ENCODE measurements around the gene H3-3A.

Gene H3-3A

GRCh38 chr1:226107471-226108460 lies 45.2 kb downstream of the H3-3A start:
- no peak overlapping the region for H3K27ac ChIP-seq (ENCODE audit: low read depth, low read length)
- no peak overlapping the region for H3K9ac ChIP-seq (ENCODE audit: low read length)
- no peaks in the 10 kb centered on the region for H3K36me3 ChIP-seq (ENCODE audit: insufficient read depth, low read length)
- no peaks in the 10 kb centered on the region for H3K27me3 ChIP-seq (ENCODE audit: control insufficient read depth in 1 of 2, insufficient read depth in 2 of 2, low read length in 2 of 2)
- peaks cover 14% of the 10 kb centered on the region for H3K4me1 ChIP-seq (ENCODE audit: insufficient read depth, low read length)
- no peaks in the 10 kb centered on the region for H3K9me3 ChIP-seq (ENCODE audit: low read length)
- H3K4me3 ChIP-seq (ENCODE audit: low read depth in 1 of 2, low read length in 2 of 2), result no peak overlapping the region

- H3K9me3 ChIP-seq (ENCODE audit: low read length), result no peaks in the 10 kb centered on the region
- H3K27ac ChIP-seq (ENCODE audit: low read depth, low read length), result peak overlapping the region; percentile 94
- H3K9ac ChIP-seq (ENCODE audit: low read length), result peak overlapping the region; percentile 88
- H3K4me1 ChIP-seq (ENCODE audit: insufficient read depth, low read length), result peaks cover 14% of the 10 kb centered on the region
- no peaks in the 10 kb centered on the region for H3K36me3 ChIP-seq (ENCODE audit: insufficient read depth, low read length)
- no peaks in the 10 kb centered on the region for H3K27me3 ChIP-seq (ENCODE audit: control insufficient read depth in 1 of 2, insufficient read depth in 2 of 2, low read length in 2 of 2)
- H3K4me3 ChIP-seq (ENCODE audit: low read depth in 1 of 2, low read length in 2 of 2), result peak overlapping the region; percentile 55 to 78
Measured at GRCh38 chr1:226108935-226109828, 46.7 kb downstream of the H3-3A start.

DNA sequence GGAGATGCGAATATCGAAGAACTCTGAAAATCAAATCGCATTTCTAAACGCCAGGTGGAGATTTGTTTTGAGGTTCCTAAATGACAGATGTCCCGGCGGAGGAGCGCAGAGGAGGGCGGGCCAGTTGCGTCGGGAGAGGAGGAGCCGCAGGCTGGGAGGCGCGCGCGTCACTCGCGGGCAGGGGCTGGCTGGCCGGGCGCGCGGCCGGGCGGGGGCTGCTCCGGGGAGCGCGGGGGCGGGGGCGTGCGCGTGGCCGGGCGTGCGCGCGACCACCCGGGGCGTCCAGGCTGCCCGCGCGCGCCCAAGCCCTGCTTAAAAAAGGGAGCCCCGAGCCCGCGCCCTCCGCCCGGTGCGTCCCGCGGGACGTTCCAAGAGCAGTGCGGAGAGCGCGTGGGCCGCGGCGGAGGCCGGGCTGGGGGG lies 47.3 kb downstream of the H3-3A start:
- Histone ChIP-seq H3K9me3 (ENCODE audit: low read length) (no peaks in the 10 kb centered on the region), H3K4me1 (ENCODE audit: insufficient read depth, low read length) (peaks cover 14% of the 10 kb centered on the region), H3K27me3 (ENCODE audit: control insufficient read depth in 1 of 2, insufficient read depth in 2 of 2, low read length in 2 of 2) (no peaks in the 10 kb centered on the region), H3K27ac (ENCODE audit: low read depth, low read length) (peak overlapping the region; percentile 94), H3K36me3 (ENCODE audit: insufficient read depth, low read length) (no peaks in the 10 kb centered on the region), H3K4me3 (ENCODE audit: low read depth in 1 of 2, low read length in 2 of 2) (peak overlapping the region; percentile 55 to 78), H3K9ac (ENCODE audit: low read length) (peak overlapping the region; percentile 88)

DNA sequence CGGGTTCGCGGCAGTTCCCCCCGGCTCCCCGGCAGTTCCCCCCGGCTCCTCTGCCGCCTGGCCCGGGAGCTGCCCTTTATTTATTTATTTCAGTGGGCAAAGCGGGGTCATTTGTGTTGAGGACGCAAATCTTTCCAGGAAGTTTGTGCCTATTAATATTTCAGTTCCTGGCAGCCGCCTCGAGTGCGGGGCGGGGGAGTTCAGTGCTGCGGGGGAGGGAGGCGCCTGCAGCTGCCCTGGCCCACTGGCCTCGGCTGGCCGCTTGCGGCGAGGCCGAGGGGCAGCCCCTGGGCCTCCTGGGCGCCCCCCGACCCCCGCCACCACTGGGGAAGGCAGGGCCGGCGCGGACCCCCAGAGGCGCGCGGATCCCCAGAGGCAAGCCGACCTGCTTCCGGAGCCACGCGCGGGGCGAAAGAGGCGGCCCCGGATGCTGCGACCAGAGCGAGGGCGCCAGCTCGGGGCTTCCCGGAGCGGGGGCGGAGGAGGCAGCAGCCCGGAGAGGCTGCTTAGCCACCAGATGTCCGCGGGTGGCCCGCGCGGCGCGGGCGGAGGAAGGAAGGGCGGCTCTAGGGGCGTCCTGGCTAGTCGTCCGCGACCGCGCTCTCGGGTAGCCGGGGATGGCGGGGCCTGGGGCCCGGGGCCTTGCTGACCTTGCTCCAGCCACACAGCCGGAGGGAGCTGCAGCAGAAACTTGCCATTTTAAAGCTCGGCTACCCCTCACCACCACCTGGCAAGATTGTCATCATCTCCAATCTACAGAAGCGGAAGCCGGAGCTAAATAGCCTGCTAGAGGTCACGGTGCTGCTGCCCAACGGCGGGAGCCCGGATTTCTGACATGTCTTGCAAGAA lies 48.0 kb downstream of the H3-3A start:
- peaks cover 14% of the 10 kb centered on the region for H3K4me1 ChIP-seq (ENCODE audit: insufficient read depth, low read length)
- H3K4me3 ChIP-seq (ENCODE audit: low read depth in 1 of 2, low read length in 2 of 2), result peak overlapping the region; percentile 43 to 58
- no peaks in the 10 kb centered on the region for H3K27me3 ChIP-seq (ENCODE audit: control insufficient read depth in 1 of 2, insufficient read depth in 2 of 2, low read length in 2 of 2)
- peak overlapping the region; percentile 83 for H3K27ac ChIP-seq (ENCODE audit: low read depth, low read length)
- H3K9me3 ChIP-seq (ENCODE audit: low read length), result no peaks in the 10 kb centered on the region
- no peaks in the 10 kb centered on the region for H3K36me3 ChIP-seq (ENCODE audit: insufficient read depth, low read length)
- H3K9ac ChIP-seq (ENCODE audit: low read length), result no peak overlapping the region

DNA sequence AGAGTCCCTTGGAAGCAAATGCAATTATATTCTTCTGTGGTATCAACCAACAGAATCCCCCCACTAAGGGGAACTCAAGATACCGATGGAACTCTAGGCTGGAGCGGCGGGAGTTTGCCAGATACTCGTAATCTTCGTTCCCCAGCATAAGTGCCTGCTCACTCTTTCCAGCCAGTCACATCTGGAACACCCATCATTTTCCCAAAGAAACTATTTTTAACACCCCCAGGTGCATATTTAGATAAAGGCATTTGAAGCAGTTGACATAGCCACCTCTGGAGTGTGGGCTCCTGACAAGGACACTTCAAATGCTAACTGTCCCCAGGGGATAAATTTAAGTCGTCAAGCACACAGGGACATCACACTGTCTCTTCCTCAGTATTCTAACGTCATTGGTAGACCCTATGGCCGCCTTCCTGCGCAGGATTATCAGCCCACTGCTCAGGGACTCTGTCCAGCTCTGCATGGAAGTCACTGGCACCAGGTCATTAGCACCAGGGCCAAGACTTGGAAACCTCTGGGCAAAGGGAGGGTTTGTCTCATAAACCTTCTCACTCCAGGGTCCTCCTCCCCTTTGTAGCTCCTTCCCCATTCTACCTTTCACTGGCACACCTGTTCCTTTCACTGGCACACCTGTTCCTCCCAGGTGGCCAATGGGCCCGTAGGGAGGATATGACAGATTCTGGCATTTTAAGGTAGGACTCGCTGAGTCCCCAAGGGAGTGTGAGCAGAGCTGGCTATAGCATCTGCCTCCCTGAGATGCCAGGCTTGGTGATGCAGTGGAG lies 48.8 kb downstream of the H3-3A start:
- Histone ChIP-seq H3K27me3 (ENCODE audit: control insufficient read depth in 1 of 2, insufficient read depth in 2 of 2, low read length in 2 of 2) (no peaks in the 10 kb centered on the region), H3K27ac (ENCODE audit: low read depth, low read length) (peak overlapping the region; percentile 83), H3K4me1 (ENCODE audit: insufficient read depth, low read length) (peaks cover 14% of the 10 kb centered on the region), H3K9ac (ENCODE audit: low read length) (no peak overlapping the region), H3K36me3 (ENCODE audit: insufficient read depth, low read length) (no peaks in the 10 kb centered on the region), H3K9me3 (ENCODE audit: low read length) (no peaks in the 10 kb centered on the region), H3K4me3 (ENCODE audit: low read depth in 1 of 2, low read length in 2 of 2) (peak overlapping the region; percentile 43 to 58)

- peaks cover 14% of the 10 kb centered on the region for H3K4me1 ChIP-seq (ENCODE audit: insufficient read depth, low read length)
- H3K36me3 ChIP-seq (ENCODE audit: insufficient read depth, low read length), result no peaks in the 10 kb centered on the region
- no peaks in the 10 kb centered on the region for H3K27me3 ChIP-seq (ENCODE audit: control insufficient read depth in 1 of 2, insufficient read depth in 2 of 2, low read length in 2 of 2)
- H3K4me3 ChIP-seq (ENCODE audit: low read depth in 1 of 2, low read length in 2 of 2), result no peak overlapping the region
- no peaks in the 10 kb centered on the region for H3K9me3 ChIP-seq (ENCODE audit: low read length)
- no peak overlapping the region for H3K9ac ChIP-seq (ENCODE audit: low read length)
- H3K27ac ChIP-seq (ENCODE audit: low read depth, low read length), result no peak overlapping the region
Measured at GRCh38 chr1:226111883-226112261, 49.4 kb downstream of the H3-3A start.

- Histone ChIP-seq H3K27me3 (ENCODE audit: control insufficient read depth in 1 of 2, insufficient read depth in 2 of 2, low read length in 2 of 2) (no peaks in the 10 kb centered on the region), H3K9ac (ENCODE audit: low read length) (no peak overlapping the region), H3K36me3 (ENCODE audit: insufficient read depth, low read length) (no peaks in the 10 kb centered on the region), H3K9me3 (ENCODE audit: low read length) (no peaks in the 10 kb centered on the region), H3K4me1 (ENCODE audit: insufficient read depth, low read length) (peaks cover 14% of the 10 kb centered on the region), H3K27ac (ENCODE audit: low read depth, low read length) (no peak overlapping the region), H3K4me3 (ENCODE audit: low read depth in 1 of 2, low read length in 2 of 2) (no peak overlapping the region)
Measured at GRCh38 chr1:226112626-226113025, 50.1 kb downstream of the H3-3A start.

- no peak overlapping the region for H3K9ac ChIP-seq (ENCODE audit: low read length)
- H3K36me3 ChIP-seq (ENCODE audit: insufficient read depth, low read length), result no peaks in the 10 kb centered on the region
- H3K27me3 ChIP-seq (ENCODE audit: control insufficient read depth in 1 of 2, insufficient read depth in 2 of 2, low read length in 2 of 2), result no peaks in the 10 kb centered on the region
- H3K27ac ChIP-seq (ENCODE audit: low read depth, low read length), result no peak overlapping the region
- H3K4me1 ChIP-seq (ENCODE audit: insufficient read depth, low read length), result peaks cover 3% of the 10 kb centered on the region
- H3K4me3 ChIP-seq (ENCODE audit: low read depth in 1 of 2, low read length in 2 of 2), result no peak overlapping the region
- H3K9me3 ChIP-seq (ENCODE audit: low read length), result no peaks in the 10 kb centered on the region
Measured at GRCh38 chr1:226116673-226117072, 54.2 kb downstream of the H3-3A start.

DNA sequence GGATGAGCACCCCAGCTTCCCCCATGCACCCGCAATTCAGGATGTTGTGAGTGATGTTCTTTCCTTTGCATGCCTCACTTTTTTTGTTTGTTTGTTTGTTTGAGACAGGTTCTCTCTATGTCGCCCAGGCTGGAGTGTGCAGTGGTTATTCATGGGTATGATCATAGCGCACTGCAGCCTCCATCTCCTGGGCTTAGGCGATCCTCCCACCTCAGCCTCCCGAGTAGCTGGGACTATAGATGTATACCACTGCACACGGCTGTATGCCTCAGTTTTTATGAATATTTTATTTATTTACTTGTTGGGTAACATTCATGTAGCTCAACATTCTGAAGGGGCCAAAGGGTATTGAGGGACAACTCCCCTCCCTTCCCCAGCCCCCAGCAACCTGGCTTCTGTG lies 54.8 kb downstream of the H3-3A start:
- Histone ChIP-seq H3K4me3 (ENCODE audit: low read depth in 1 of 2, low read length in 2 of 2) (no peak overlapping the region), H3K36me3 (ENCODE audit: insufficient read depth, low read length) (no peaks in the 10 kb centered on the region), H3K27ac (ENCODE audit: low read depth, low read length) (no peak overlapping the region), H3K9me3 (ENCODE audit: low read length) (no peaks in the 10 kb centered on the region), H3K4me1 (ENCODE audit: insufficient read depth, low read length) (no peaks in the 10 kb centered on the region), H3K9ac (ENCODE audit: low read length) (no peak overlapping the region), H3K27me3 (ENCODE audit: control insufficient read depth in 1 of 2, insufficient read depth in 2 of 2, low read length in 2 of 2) (no peaks in the 10 kb centered on the region)

DNA sequence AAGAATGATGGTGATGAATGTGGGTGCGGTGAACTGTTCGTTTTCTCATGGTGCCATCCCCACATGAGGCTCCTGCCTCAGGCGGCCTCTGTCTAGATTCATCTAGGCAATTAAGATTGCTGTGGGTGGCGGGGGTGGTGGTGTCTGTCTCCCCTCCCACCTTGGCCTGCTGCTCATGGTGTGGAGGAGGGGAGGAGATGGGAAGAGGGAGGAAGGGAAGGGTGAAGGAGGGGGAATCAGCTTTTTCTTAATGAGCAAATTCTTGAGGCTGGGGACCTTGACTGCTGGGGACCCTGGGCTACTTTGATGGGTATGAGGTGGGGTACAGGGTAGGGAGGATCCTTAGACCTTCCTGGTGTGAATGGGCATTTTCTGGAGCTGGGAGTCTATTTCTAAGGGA lies 55.8 kb downstream of the H3-3A start:
- Histone ChIP-seq H3K9me3 (ENCODE audit: low read length) (no peaks in the 10 kb centered on the region), H3K9ac (ENCODE audit: low read length) (no peak overlapping the region), H3K27ac (ENCODE audit: low read depth, low read length) (no peak overlapping the region), H3K4me3 (ENCODE audit: low read depth in 1 of 2, low read length in 2 of 2) (no peak overlapping the region), H3K4me1 (ENCODE audit: insufficient read depth, low read length) (peaks cover 3% of the 10 kb centered on the region), H3K36me3 (ENCODE audit: insufficient read depth, low read length) (no peaks in the 10 kb centered on the region), H3K27me3 (ENCODE audit: control insufficient read depth in 1 of 2, insufficient read depth in 2 of 2, low read length in 2 of 2) (no peaks in the 10 kb centered on the region)

All from muscle layer of colon (tissue), 2 donors.